ENCODE measurements around the gene RHOT2. TPM values are rescaled to one million over a fixed set of nuclear protein-coding genes. Genes with fewer than 3 reads are reported as not detected.

RHOT2 gene
- total and polyA plus RNA-seq, 9 of the 15 experiments (the other 6 are each of a cell fraction or from before 2014, with no cell fraction given): 5.0 to 373 (median 112) TPM

GRCh38 chr16:711548-712320 lies 43.8 kb downstream of the RHOT2 start (continued):
- no peak for TF ChIP-seq CEBPZ (IDR thresholded peaks at IDR 0.05; ENCODE audit: borderline replicate concordance, low read depth, low read length)
- TF ChIP-seq E2F6 (IDR thresholded peaks at IDR 0.05; ENCODE audit: borderline replicate concordance in 1 of 2, extremely low read depth in 1 of 2, insufficient read depth in 1 of 2, insufficient read length in 1 of 2, low read depth in 1 of 2, low read length in 1 of 2, poor library complexity in 1 of 2, severe bottlenecking in 1 of 2): no peak
- 0 out of 2 replicates have a peak, but pooled peaks have one; percentile 15 for TF ChIP-seq RBFOX2 (IDR thresholded peaks at IDR 0.05; ENCODE audit: low read depth, low read length)
- TF ChIP-seq DEAF1 (CRISPR knock-in tag; IDR thresholded peaks at IDR 0.05): peak; percentile 79
- TF ChIP-seq LCOR (CRISPR knock-in tag; IDR thresholded peaks at IDR 0.05): 0 out of 2 replicates have a peak, but pooled peaks have one; percentile 29
- TF ChIP-seq CC2D1A (IDR thresholded peaks at IDR 0.05): 0 out of 2 replicates have a peak, but pooled peaks have one; percentile 23
- 0 out of 2 replicates have a peak, but pooled peaks have one; percentile 39 for TF ChIP-seq HMGXB4 (CRISPR knock-in tag; IDR thresholded peaks at IDR 0.05)
- no peak for TF ChIP-seq ZNF175 (CRISPR knock-in tag; IDR thresholded peaks at IDR 0.05; ENCODE audit: low read depth)
- peak in 1 of 2 experiments; percentile 73; a peak in 2 of 4 replicates for TF ChIP-seq MAZ (CRISPR knock-in tag; conservative IDR thresholded peaks at IDR 0.05 in 1 of 2, IDR thresholded peaks at IDR 0.05 in 1 of 2)
- 0 out of 2 replicates have a peak, but pooled peaks have one; percentile 26 for TF ChIP-seq ETS1 (conservative IDR thresholded peaks at IDR 0.05; ENCODE audit: control insufficient read depth, low read depth, low read length)
- TF ChIP-seq CCNT2 (IDR thresholded peaks at IDR 0.05; ENCODE audit: borderline replicate concordance, extremely low read depth, insufficient read length, low read depth, low read length): no peak
- peak; percentile 28; the same call in 1 of the 2 replicates for TF ChIP-seq L3MBTL2 (IDR thresholded peaks at IDR 0.05)

Measured in K562 (cell line).